ENCODE data around the gene CDH24. TPM values are rescaled to one million over a fixed set of nuclear protein-coding genes. Genes with fewer than 3 reads are reported as not detected.

The CDH24 gene
- total and polyA plus RNA-seq, 9 of the 15 experiments (the other 6 are each of a cell fraction or from before 2014, with no cell fraction given) = 0.04 to 16.2 (median 4.9) TPM

- TF ChIP-seq GTF2B (IDR thresholded peaks at IDR 0.05; ENCODE audit: extremely low read depth, insufficient read length) (no peak), KDM4B (IDR thresholded peaks at IDR 0.05; ENCODE audit: borderline replicate concordance in 2 of 2, low read depth in 1 of 2) (no peak), RFX5 (IDR thresholded peaks at IDR 0.05; ENCODE audit: low read depth, low read length) (no peak), CAMTA2 (CRISPR knock-in tag; conservative IDR thresholded peaks at IDR 0.05) (no peak), CBX8 (IDR thresholded peaks at IDR 0.05; ENCODE audit: borderline replicate concordance, extremely low read depth, low read depth, low read length, poor library complexity, severe bottlenecking) (no peak), TRIM24 (IDR thresholded peaks at IDR 0.05) (peak in 1 of 2 experiments; percentile 40; a peak in 1 of 4 replicates), ZNF282 (CRISPR knock-in tag; IDR thresholded peaks at IDR 0.05) (no peak), MLLT1 (IDR thresholded peaks at IDR 0.05) (peak; percentile 84 to 85; a peak in 3 of 4 replicates), PPARD (CRISPR knock-in tag; IDR thresholded peaks at IDR 0.05) (no peak), TAF1 (IDR thresholded peaks at IDR 0.05; ENCODE audit: control insufficient read depth, extremely low read depth, insufficient read depth, low read length, severe bottlenecking) (peak; percentile 50), POLR2AphosphoS5 (IDR thresholded peaks at IDR 0.05; ENCODE audit: control insufficient read depth, insufficient read depth, low read depth, low read length) (0 out of 2 replicates have a peak, but pooled peaks have one; percentile 35), ZNF766 (CRISPR knock-in tag; conservative IDR thresholded peaks at IDR 0.05) (no peak), OTX1 (CRISPR knock-in tag; IDR thresholded peaks at IDR 0.05) (peak; percentile 94), L3MBTL2 (IDR thresholded peaks at IDR 0.05) (no peak), REST (IDR thresholded peaks at IDR 0.05; ENCODE audit: borderline replicate concordance) (no peak), REST (CRISPR knock-in tag; IDR thresholded peaks at IDR 0.05; ENCODE audit: low read depth) (no peak)
Measured at GRCh38 chr14:23056956-23057756, at the start of gene CDH24 (continued).
